K562 (cell line): ENCODE results near the gene EPB41L4B. TPM values are rescaled to one million over a fixed set of nuclear protein-coding genes. Genes with fewer than 3 reads are reported as not detected.

Source experiments
- ARHGAP35 ChIP-seq: fragments of 450-650 bp; IDR thresholded peaks from 2 replicates; pipeline ENCODE4 v1.6.1; 2018; ENCODE audit not compliant: partially characterized antibody
- GABPB2 ChIP-seq: fragments of 250-450 bp; sonication (Bioruptor Pico); conservative IDR thresholded peaks from 2 replicates; pipeline ENCODE4 v1.5.1; 2021; ENCODE audit warnings: mild to moderate bottlenecking
- GTF2A2 ChIP-seq: IDR thresholded peaks from 2 replicates; pipeline ENCODE4 v1.6.1; 2016; ENCODE audit warnings: mild to moderate bottlenecking, missing genetic modification characterization, missing compliant biosample characterization
- HDAC1 ChIP-seq, 2 experiments: fragments of 450-650 bp; IDR thresholded peaks; 2 replicates each; pipeline ENCODE4 v1.6.1; 2016 to 2017; ENCODE audit warnings: inconsistent platforms in 1 of 2, mild to moderate bottlenecking in 1 of 2, moderate library complexity in 1 of 2
- IRF2 ChIP-seq: sonication (generic); formaldehyde crosslinking; IDR thresholded peaks from 2 replicates; pipeline ENCODE4 v1.8.1; 2022; ENCODE audit warnings: mild to moderate bottlenecking, missing genetic modification reagents
- MAFG ChIP-seq: fragments of 450-650 bp; conservative IDR thresholded peaks from 2 replicates; pipeline ENCODE4 v1.6.1; 2016; ENCODE audit warnings: missing genetic modification characterization, missing compliant biosample characterization
- MAZ ChIP-seq, 2 experiments: fragments of 450-650 bp in 1 of 2; sonication (generic) in 1 of 2; formaldehyde crosslinking; IDR thresholded peaks in 1 of 2; conservative IDR thresholded peaks in 1 of 2; 2 replicates each; pipeline versions ENCODE4 v1.4.0 to v1.5.0; 2020; ENCODE audit warnings: mild to moderate bottlenecking in 1 of 2, missing genetic modification reagents in 1 of 2
- MTA1 ChIP-seq: fragments of 450-650 bp; IDR thresholded peaks from 2 replicates; pipeline ENCODE4 v1.6.1; 2017; ENCODE audit warnings: borderline replicate concordance
- ZFP1 ChIP-seq: fragments of 450-650 bp; formaldehyde crosslinking; IDR thresholded peaks from 2 replicates; pipeline ENCODE4 v1.4.0; 2020; ENCODE audit warnings: mild to moderate bottlenecking, mixed read lengths
- ZNF79 ChIP-seq: fragments of 250-450 bp; sonication (Bioruptor Pico); IDR thresholded peaks from 2 replicates; pipeline ENCODE4 v1.4.0; 2020; ENCODE audit warnings: low read depth, mild to moderate bottlenecking, moderate library complexity
- polyA plus RNA-seq, 8 experiments: library from polyadenylated mRNA; depleted of rRNA in 4 of 8; stranded (reverse) in 5 of 8; unstranded in 3 of 8; fragments of >200 nt; fragmentation: Nextera tagmentation in 2 of 8; fragmentation: Illumina TruSeq in 1 of 8; extraction: Ambion mirVana in 2 of 8; extraction: Trizol in 1 of 8; gene quantifications; 2 replicates each; pipeline versions ENCODE4 v1.2.1 to v1.2.3, GENCODE V29; 2011 to 2014; ENCODE audit warnings: inconsistent platforms in 1 of 8, missing spikeins in 1 of 8
- total RNA-seq, 7 experiments: library from RNA; depleted of rRNA in 6 of 7; stranded (reverse); fragments of >200 nt in 6 of 7; fragmentation: Illumina TruSeq in 2 of 7; extraction: Trizol in 2 of 7; gene quantifications; 2 replicates each; pipeline versions ENCODE4 v1.2.1 to v1.2.3, GENCODE V29; 2011 to 2021; ENCODE audit warnings: low replicate concordance in 1 of 7
- TF ChIP-seq, protein P1 (sequence below): fragments of 250-450 bp; sonication (Bioruptor Pico); IDR thresholded peaks from 2 replicates; pipeline ENCODE4 v1.4.0; 2020; ENCODE audit warnings: mild to moderate bottlenecking, moderate library complexity
- TF ChIP-seq, protein P2 (sequence below), 2 experiments: IDR thresholded peaks in 1 of 2; conservative IDR thresholded peaks in 1 of 2; 2 replicates each; pipeline ENCODE4 v1.6.1; 2016; ENCODE audit warnings: low read depth in 2 of 2, mild to moderate bottlenecking in 1 of 2, missing compliant biosample characterization in 1 of 2, missing genetic modification characterization in 1 of 2, moderate library complexity in 1 of 2
- TF ChIP-seq, protein P3 (sequence below): fragments of 450-650 bp; IDR thresholded peaks from 2 replicates; pipeline ENCODE4 v1.6.1; 2016; ENCODE audit warnings: borderline replicate concordance
- TF ChIP-seq, protein P4 (sequence below): fragments of 250-450 bp; sonication (Bioruptor Pico); IDR thresholded peaks from 2 replicates; pipeline ENCODE4 v1.4.0; 2020; ENCODE audit warnings: borderline replicate concordance

The EPB41L4B gene
- total and polyA plus RNA-seq, 9 of the 15 experiments (the other 6 are each of a cell fraction or from before 2014, with no cell fraction given): 0.09 to 0.38 (median 0.21) TPM

DNA sequence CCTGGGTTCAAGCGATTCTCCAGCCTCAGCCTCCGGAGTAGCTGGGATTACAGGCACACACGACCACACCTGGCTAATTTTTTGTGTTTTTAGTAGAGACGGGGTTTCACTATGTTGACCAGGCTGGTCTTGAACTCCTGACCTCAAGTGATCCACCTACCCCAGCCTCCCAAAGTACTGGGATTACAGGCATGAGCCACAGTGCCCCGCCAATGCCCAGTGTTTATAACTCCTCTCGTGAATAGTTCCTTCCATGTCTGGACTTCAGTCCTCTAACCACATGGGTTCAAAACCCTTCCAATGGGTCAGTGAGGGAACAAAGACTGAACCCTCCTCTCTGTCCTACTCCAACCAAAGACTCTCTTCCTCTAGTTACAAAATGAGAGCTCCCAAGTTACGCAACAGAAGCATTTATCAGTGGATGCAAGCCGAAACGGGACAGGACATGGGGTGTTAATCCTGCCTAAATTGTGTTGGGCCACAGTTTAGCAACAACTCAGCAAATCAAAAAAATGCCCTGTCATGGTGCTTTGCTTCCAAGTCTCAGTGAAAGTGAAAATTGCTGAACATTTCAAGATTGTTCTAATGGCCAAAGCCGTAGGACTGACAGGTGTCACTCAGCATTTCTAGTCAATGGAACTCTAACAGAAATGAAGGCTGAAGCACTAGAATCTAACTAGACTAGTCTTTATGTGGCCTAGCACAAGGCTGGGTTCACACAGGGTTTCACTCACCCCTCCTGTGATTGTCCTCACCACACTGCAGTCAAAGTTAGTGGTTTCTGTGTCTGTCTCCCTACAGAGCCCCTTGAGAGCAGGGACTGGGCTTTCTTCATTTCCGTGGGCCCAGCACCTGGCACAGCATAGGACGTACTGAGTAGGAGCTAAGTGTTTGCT lies 197.9 kb downstream of the EPB41L4B start (continued):
- TF ChIP-seq, protein P1, sequence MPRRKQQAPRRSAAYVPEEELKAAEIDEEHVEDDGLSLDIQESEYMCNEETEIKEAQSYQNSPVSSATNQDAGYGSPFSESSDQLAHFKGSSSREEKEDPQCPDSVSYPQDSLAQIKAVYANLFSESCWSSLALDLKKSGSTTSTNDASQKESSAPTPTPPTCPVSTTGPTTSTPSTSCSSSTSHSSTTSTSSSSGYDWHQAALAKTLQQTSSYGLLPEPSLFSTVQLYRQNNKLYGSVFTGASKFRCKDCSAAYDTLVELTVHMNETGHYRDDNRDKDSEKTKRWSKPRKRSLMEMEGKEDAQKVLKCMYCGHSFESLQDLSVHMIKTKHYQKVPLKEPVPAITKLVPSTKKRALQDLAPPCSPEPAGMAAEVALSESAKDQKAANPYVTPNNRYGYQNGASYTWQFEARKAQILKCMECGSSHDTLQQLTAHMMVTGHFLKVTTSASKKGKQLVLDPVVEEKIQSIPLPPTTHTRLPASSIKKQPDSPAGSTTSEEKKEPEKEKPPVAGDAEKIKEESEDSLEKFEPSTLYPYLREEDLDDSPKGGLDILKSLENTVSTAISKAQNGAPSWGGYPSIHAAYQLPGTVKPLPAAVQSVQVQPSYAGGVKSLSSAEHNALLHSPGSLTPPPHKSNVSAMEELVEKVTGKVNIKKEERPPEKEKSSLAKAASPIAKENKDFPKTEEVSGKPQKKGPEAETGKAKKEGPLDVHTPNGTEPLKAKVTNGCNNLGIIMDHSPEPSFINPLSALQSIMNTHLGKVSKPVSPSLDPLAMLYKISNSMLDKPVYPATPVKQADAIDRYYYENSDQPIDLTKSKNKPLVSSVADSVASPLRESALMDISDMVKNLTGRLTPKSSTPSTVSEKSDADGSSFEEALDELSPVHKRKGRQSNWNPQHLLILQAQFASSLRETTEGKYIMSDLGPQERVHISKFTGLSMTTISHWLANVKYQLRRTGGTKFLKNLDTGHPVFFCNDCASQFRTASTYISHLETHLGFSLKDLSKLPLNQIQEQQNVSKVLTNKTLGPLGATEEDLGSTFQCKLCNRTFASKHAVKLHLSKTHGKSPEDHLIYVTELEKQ (CRISPR knock-in tag): peak; percentile 97
- TF ChIP-seq MTA1 (peak; percentile 78; the same call in 1 of the 2 replicates), ZFP1 (CRISPR knock-in tag) (no peak), ARHGAP35 (no peak), MAZ (CRISPR knock-in tag; conservative IDR thresholded peaks at IDR 0.05 in 1 of 2, IDR thresholded peaks at IDR 0.05 in 1 of 2) (peak in 1 of 2 experiments; percentile 54; a peak in 2 of 4 replicates), IRF2 (CRISPR knock-in tag) (no peak), HDAC1 (IDR thresholded peaks at IDR 0.05) (peak in 1 of 2 experiments; percentile 76; a peak in 2 of 4 replicates), MAFG (tag) (peak; percentile 100), ZNF79 (CRISPR knock-in tag) (no peak), GTF2A2 (tag) (no peak), GABPB2 (no peak)
- TF ChIP-seq, protein P2, sequence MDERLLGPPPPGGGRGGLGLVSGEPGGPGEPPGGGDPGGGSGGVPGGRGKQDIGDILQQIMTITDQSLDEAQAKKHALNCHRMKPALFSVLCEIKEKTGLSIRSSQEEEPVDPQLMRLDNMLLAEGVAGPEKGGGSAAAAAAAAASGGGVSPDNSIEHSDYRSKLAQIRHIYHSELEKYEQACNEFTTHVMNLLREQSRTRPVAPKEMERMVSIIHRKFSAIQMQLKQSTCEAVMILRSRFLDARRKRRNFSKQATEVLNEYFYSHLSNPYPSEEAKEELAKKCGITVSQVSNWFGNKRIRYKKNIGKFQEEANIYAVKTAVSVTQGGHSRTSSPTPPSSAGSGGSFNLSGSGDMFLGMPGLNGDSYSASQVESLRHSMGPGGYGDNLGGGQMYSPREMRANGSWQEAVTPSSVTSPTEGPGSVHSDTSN (CRISPR knock-in tag; IDR thresholded peaks at IDR 0.05; ENCODE audit: low read depth): no peak; the same call in none of the 2 replicates
- TF ChIP-seq, protein P2 (tag; conservative IDR thresholded peaks at IDR 0.05; ENCODE audit: low read depth): peak; percentile 99
- TF ChIP-seq, protein P3, sequence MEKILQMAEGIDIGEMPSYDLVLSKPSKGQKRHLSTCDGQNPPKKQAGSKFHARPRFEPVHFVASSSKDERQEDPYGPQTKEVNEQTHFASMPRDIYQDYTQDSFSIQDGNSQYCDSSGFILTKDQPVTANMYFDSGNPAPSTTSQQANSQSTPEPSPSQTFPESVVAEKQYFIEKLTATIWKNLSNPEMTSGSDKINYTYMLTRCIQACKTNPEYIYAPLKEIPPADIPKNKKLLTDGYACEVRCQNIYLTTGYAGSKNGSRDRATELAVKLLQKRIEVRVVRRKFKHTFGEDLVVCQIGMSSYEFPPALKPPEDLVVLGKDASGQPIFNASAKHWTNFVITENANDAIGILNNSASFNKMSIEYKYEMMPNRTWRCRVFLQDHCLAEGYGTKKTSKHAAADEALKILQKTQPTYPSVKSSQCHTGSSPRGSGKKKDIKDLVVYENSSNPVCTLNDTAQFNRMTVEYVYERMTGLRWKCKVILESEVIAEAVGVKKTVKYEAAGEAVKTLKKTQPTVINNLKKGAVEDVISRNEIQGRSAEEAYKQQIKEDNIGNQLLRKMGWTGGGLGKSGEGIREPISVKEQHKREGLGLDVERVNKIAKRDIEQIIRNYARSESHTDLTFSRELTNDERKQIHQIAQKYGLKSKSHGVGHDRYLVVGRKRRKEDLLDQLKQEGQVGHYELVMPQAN: 0 out of 2 replicates have a peak, but pooled peaks have one; percentile 38
- TF ChIP-seq, protein P4, sequence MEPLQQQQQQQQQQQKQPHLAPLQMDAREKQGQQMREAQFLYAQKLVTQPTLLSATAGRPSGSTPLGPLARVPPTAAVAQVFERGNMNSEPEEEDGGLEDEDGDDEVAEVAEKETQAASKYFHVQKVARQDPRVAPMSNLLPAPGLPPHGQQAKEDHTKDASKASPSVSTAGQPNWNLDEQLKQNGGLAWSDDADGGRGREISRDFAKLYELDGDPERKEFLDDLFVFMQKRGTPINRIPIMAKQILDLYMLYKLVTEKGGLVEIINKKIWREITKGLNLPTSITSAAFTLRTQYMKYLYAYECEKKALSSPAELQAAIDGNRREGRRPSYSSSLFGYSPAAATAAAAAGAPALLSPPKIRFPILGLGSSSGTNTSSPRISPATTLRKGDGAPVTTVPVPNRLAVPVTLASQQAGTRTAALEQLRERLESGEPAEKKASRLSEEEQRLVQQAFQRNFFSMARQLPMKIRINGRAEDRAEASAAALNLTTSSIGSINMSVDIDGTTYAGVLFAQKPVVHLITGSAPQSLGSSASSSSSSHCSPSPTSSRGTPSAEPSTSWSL (CRISPR knock-in tag): no peak
